Activated T-cell treated with anti-CD3 and anti-CD28 coated beads, Interleukin-2, amount 50 U/mL, for 48 hours (primary cell): ENCODE data around the gene WDR19.

Source experiments
- DNase-seq, 2 experiments: peaks; one replicate each; pipeline ENCODE4 v3.0.0-alpha.2; 2020

WDR19 gene

DNA sequence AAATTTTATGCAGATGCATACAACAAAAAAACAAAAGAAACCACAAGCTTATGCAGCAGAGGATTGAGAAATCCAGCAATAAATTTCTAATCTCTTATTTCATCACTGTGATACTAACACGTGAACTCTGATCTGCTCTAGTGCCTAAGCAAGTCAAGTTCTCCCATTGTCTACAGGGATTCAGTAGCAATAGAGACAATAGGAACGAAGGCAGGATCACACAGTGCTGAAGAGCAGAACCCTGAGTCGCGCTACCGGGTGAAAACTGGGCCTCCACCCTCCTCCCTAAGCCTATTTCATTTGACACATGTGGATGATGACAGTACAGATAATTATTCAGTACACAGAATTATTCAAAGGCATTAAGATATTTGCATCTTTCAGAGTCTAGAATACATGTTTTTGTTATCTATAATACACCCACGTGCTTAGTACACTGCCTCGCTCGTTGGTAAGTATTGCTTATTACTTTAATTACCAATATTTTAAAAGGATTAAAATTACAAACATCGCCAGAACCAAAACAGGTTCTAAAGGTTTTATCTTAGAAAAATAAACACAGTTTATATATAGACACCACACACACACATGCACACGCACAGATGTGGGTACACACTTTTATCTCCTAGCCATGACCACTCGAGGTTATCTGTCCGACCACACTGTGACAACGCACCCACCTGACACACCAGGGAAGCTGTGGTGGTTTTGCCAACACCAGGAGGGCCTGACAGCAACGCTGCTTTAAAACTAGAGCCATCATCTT, 123.8 kb downstream of the WDR19 start:
- DNase-seq = no peak

DNA sequence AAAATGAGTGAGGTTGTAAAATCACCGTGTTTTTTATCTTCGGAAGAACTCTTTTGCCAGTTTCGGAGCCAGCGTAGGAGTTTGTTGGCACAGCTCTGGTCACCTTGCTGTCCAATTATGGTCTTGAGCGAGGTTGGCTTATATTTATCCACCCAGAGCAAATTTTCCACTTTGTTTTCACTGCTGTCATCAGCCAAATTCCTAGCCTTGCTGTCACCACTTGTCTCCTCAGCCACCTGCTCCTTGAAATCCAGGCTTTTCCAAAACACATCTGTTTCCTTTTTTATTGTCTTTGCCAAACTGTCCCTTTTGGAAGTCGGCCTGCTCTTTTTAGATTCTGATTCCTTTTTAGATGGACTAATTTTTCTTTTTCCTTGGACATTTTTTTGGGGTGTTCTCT, 126.3 kb downstream of the WDR19 start:
- no peak for DNase-seq

DNA sequence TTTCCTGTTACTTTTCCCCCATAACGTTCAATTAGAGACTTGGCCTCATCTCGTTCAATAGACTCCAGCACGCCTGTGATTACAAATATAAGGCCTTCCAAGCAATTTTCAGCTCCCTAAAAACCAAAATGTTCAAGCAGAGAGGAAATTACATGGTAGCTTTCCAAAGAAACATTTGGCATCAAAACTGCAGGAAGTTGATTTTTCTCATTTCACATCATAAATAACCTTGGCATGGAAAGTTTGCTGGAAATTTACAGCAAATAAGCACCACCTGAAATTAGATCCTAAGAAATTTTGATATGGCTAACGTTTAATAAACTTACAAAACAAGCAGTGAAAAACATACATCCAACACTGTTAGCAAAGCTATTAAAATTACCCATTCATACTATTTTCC, 130.5 kb downstream of the WDR19 start:
- DNase-seq = no peak

DNA sequence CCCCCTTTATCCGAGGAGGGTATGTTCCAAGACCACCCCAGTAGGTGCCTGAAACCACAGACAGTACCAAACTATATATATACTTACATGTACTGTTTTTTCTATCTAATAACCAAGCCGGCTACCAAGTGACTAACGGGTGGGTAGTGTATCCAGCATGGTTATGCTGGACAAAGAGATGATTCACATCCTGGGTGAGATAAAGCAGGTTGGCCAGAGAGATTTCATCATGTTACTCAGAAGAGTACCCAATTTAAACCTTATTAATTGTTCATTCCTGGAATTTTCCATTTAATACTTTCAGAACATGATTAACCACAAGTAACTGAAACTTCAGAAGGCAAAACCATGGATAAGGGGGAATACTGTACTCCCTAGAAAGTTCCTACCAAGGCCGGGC, 137.3 kb downstream of the WDR19 start:
- no peak for DNase-seq

DNA sequence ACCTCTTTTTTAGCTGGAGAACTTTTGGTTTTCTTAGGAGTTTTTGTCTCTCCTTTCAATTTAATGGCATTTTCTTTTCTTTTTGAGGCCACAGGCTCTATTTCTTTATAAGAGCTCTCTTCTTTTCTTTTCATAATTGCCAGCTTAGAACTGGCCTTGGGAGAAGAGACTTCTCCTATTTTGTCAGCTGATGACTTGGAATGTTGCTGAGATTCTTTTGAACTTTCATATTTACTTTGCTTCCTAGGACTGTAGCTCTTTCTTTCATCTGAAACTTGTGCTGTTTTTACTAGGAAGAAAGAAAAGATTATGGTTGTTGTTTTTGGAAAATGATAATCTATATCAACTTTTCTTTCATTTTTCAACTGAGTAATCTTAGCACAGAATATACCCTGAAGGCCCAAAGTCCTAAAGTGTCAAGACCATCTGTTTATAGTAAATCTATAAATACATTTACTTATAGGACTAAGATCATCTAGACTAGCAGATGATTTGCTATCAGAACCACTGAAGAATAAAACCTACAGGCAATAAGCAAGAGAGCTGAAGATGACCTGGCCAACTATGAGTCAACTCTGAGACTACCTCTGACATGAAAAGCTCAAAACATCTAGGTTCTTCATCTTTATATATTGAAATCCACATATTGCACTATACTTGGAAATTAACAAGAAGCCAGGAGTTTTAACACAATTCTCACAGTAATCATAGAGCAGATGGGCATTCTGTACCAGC, 138.2 kb downstream of the WDR19 start:
- DNase-seq = no peak

DNA sequence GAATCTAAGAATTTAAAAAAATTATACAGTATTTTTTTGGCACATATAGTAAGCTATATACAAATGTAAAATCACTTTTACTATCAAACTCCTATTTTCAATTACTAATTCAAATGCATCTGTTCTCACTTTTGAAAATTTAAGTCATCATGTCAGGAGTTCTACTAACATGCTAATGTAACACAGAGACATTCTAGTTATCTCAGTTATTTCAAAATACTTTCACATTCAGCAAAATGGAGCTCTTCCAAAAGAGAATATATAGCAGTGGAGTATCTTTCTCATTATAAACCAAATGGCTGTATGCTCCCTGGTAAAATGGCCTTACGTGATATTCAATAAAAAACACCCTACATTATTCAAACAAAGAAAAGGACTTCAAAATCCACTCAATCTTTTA, 141.5 kb downstream of the WDR19 start:
- no peak for DNase-seq

DNA sequence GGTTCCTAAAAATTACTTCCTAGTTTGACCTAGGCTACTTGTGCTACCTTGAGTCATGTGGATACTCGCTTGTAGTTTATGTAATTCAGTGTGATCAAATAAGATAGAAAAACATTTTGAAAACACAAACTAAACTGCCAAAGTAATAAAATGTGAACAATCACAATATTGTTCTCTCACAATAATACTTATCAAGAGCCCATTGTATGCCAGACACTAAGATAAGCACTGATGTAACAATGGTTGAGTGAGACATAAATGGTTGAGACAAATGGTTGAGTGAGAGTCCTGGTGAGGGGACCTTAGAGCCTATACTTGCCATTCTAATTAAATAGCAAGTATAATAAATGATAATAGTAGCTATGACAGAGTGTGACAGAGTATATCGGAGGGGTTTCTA, 142.1 kb downstream of the WDR19 start:
- DNase-seq = no peak

DNA sequence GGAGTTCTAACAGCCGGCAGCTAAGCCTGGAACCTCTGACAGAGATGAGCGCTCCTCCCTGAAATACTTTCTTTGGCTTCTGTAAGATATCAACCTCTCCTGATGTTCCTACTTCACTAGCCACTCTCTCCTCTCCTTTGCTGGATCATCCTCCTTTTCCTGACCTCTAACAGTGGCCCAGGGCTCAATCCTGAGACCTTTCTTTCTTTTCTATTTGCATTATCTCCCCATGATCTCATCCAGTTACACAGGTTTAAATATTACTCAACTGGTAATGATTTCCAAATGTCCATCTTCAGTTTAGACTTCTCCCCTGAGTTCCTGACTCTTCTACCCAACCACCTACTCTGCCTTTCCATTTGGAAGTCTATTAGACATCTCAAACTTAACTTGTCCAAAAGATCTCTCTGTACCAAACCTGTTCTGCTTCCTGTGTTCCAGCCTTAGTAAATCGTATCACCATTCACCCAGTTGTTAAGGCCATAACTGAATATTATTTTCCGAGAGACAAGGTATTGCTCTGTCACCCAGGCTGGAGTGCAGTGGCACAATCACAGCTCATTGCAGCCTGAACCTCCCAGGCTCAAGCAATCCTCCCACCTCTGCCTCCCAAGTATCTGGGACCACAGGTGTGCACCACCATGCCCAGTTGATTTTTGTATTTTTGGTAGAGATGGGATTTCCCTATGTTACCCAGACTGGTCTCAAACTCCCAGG, 142.7 kb downstream of the WDR19 start:
- DNase-seq = no peak

DNA sequence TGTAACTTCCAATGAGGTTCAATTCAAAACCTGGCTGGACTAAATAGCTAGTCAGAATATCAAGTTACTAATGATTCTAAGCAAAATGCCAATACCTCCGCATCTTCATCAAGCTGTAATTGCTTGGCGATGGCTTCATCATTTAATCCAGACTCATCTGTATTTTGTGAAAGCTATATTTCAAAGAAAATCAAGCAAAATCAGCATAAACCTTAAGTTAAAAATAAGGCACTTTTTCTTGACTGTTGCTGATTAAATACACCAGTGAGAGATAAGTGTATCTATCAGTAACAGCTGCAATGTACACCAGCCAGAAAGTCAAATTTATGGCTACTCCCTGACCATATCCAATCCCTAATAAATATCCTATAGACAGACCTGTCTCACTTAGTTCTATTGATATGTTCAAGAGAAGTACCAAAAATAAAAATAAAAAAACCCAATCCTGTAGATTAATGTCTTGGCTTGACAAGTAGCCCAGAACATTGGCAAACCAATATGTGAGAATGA, 144.2 kb downstream of the WDR19 start:
- no peak for DNase-seq

DNA sequence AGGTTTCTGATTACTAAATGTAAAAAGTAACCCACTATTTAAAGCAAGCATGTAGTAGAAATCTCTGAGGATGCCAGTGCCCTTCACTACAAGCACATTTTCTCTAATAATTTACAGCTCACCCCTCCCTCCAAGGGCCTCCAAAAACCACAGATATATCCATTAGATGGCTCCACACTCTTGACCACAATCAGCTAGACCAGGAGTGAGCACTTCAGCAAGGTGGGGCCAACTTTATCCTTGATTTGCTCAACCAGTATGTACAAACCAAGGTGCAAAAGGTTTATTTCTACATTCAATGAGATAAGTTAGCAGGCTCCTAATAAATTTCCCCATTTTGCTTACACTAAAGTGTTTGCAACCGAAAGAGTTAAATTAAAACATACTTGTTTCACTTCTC, 148.0 kb downstream of the WDR19 start:
- no peak for DNase-seq

DNA sequence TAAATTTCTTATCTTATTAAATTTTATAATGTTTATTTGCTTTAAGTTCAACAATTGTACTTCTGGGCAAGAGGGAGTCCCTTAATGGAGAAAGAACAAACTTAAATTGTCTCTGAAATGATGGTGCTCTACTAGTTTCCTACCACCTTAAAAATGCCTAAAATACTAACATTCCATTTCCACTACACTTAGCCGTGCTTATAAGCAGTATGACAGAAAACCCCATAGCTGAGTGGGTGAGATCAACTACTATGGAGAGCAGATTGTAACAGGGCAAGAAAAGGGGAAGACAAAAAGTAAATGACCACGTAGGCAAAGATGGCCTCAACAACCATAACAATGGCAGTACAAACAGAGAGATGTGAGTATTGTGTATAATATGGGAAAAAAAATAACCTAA, 148.9 kb downstream of the WDR19 start:
- no peak for DNase-seq
